HPDE6-E6E7 (cell line): Measurements from ENCODE around the gene ARHGEF11.
"Not testable (repeated sequence)": the region's sequence is repeated elsewhere in the genome, so short reads cannot be mapped to it uniquely, and the experiment has no call there.

Experiments used
- DNase-seq: peaks from one replicate; pipeline ENCODE4 v3.0.0; 2011; ENCODE audit warnings: missing footprints; ENCODE audit errors: extremely low spot score

The ARHGEF11 gene

GRCh38 chr1:156929596-156930238 lies 115.8 kb downstream of the ARHGEF11 start:
- no peak for DNase-seq

DNA sequence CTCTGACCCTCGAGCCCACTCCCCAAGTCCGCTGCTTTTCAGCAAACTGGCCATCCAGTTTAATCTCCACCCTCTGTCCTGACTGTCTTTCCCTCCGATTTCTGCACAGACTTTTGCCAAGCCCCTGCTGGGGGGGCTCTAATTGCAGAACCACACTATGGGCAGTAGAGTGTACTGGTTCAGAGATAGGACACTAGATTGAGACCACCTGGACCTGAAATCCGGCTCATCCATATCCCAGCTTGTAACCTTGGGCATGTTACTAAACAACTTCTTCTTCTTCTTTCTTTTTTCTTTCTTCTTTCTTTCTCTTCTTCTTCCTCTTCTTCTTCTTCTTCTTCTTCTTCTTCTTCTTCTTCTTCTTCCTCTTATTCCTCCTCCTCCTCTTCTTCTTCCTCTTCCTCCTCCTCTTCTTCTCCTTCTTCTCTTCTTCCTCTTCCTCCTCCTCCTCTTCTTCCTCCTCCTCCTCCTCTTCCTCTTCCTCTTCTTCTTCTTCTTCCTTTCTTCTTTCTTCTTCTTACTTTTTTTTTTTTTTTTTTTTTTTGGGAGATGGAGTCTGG lies 117.4 kb downstream of the ARHGEF11 start:
- DNase-seq = no peak

GRCh38 chr1:156927215-156928042 lies 118.1 kb downstream of the ARHGEF11 start:
- DNase-seq = peak; percentile 76

DNA sequence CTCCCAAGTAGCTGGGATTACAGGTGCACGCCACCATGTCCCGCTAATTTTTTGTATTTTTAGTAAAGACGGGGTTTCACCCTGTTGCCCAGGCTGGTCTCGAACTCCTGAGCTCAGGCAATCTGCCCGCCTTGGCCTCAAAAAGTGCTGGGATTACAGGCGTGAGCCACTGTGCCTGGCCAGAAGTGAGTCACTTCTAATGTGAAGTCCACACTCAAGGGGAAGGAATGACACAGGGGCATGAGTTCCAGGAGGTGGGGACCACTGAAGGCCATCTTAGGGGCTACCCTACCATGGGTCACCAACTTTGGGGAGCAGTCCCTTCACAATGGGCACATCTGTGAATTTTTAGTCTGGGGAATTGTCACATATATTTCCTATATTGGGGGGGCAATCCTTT lies 118.8 kb downstream of the ARHGEF11 start:
- DNase-seq = not testable (repeated sequence)

DNA sequence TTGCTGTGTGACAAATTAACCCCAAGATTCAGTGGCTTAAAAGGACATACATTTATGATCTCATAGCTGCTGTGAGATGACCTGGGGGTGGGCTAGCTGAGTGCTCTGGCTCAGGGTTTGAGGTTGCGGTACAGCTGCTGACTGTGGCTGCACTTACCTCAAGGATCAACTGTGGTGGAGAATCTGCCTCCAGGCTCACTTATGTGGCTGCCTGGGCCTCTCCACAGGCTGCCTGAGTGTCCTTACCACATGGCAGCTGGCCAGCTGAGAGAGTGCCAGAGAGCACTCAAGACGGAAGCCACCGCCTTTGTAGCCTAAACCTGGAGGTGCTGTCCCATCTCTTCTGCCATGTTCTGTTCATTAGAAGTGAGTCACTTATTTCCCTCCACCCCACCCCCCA lies 119.4 kb downstream of the ARHGEF11 start:
- peak; percentile 39 for DNase-seq

DNA sequence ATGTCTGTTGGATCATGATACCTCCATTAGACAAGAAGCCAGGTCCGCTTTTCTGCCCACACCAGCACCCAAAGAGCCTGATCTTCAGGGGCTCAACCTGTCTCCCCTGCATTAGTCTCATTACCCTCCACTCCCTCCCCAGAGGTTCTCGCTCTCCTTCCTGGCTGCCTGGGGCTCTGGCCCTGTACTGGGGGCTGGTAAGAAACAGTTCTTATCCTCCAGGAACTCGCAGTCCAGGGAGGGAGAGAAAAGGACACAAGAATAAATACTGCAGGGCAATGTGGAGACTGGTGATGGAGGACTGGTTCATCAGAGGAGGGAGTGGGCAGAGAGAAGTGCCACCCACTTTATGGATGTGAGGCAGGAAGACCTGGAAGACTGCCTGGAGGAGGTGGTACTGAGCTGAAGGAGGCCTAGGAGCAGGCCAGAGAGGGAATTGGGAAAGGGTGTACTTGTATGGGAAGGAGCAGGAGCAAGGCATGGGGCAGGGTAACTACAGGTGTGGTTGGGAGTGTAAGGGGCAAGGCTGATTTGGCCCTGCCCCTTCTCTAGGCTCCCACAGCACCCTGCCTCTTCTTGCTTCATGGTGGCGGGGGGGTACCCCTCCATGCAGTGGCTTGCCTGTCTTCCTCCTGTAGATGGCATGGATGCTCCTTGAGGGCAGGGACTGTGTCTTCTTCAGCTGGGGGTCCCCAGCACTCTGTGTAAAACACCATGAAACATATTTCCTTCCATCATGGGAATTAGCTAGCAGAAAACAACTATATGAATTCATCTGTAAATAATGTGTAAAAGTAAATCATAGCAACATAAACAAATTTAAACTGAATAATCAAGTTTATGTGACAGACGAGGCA lies 120.2 kb downstream of the ARHGEF11 start:
- DNase-seq = no peak

DNA sequence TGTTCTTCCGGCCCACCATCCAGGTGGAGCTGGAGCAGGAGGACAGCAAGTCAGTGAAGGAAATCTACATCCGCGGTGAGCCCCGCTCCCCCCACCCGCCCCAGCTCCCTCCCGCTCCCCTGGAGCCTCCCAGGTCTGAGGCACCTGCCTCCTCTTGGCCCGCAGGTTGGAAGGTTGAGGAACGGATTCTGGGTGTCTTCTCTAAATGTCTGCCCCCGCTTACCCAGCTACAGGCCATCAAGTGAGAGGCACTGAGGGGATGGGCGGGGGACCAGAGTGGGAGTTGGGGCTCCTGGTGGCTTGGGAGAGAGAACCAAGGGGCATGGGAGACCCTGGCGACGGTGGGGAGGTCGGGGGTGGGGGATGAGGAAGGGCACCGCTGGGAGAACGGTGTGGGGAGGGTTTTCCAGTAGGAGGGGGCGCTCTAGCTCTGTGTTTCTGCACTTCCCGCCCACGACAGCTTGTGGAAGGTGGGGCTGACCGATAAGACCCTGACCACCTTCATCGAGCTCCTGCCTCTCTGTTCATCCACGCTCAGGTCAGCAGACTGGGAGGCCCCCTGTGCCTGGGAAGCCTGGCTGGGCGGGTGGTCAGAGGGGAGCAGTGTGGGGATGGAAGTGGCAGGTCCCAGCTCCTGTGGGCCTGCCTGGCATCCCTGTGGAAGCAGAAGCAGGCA lies 120.9 kb downstream of the ARHGEF11 start:
- no peak for DNase-seq

GRCh38 chr1:156923670-156924477 lies 121.7 kb downstream of the ARHGEF11 start:
- DNase-seq = no peak

- no peak for DNase-seq
These were observed 122.4 kb downstream of the ARHGEF11 start for GRCh38 chr1:156922986-156923669.

DNA sequence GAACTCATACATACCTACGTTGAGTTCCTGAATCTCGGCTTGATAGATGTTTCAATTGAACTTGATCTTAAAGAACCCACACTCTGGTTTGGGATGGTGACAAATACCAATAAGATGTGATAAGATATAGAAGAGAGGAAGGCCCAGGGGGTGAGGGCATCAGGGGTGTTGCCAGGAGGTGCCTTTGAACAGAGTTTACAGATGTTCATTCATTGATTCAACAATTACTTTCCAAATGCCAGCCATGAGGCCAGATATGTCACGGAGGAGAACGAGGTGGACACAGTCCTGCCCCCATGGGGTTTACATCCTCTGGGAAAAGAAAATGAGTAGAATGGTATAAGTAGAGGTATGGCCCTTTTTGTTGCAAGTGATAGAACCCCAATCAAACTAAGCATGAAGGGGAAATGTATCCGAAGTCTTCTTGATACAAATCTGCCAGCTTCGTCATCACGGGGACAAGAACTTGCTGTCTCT lies 124.5 kb downstream of the ARHGEF11 start:
- no peak for DNase-seq

GRCh38 chr1:156920233-156921052 lies 125.1 kb downstream of the ARHGEF11 start, which contains the start of gene LRRC71:
Gene LRRC71 (plus strand): TSS chr1:156920632. CDS start chr1:156920804, 172 bp downstream.
- DNase-seq = no peak

DNA sequence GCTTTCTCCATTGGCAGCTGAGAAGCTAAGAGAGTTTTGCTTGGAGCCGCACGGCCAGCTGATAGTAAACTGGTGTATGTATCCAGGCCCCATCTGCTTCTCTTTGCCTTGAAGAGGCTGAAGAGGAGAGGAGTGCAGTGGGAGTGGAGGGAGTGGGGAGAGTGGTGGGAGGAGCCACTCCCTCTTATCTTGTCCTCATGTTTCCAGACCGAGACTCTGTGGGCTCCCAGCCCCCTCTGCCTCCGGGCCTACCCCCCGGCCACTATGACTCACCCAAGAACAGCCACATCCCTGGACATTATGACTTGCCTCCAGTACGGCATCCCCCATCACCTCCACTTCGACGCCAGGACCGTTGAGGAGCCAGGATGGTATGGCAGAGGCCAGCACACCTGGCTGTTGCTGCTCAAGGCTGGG lies 131.1 kb downstream of the ARHGEF11 start:
- no peak for DNase-seq

GRCh38 chr1:156913809-156914387 lies 131.6 kb downstream of the ARHGEF11 start:
- no peak for DNase-seq

- DNase-seq = no peak
These were observed 132.4 kb downstream of the ARHGEF11 start for GRCh38 chr1:156912861-156913808.

GRCh38 chr1:156912310-156912709 lies 133.2 kb downstream of the ARHGEF11 start:
- DNase-seq = no peak

- DNase-seq = no peak
These were observed 133.8 kb downstream of the ARHGEF11 start for GRCh38 chr1:156911577-156912298.
